HEK293 (cell line): ENCODE results near the gene RND1.

Source experiments
- CTCF ChIP-seq: fragments of 450-650 bp; formaldehyde crosslinking; IDR thresholded peaks from 2 replicates; pipeline ENCODE4 v1.5.1; 2016; ENCODE audit warnings: missing biosample characterization, missing genetic modification characterization
- GLIS1 ChIP-seq: fragments of 450-650 bp; formaldehyde crosslinking; IDR thresholded peaks from 2 replicates; pipeline ENCODE4 v1.5.1; 2016; ENCODE audit warnings: missing biosample characterization, missing genetic modification characterization
- HOXC10 ChIP-seq: sonication (generic); formaldehyde crosslinking; IDR thresholded peaks from 2 replicates; pipeline ENCODE4 v1.8.1; 2023; ENCODE audit warnings: mild to moderate bottlenecking, missing genetic modification reagents
- KLF1 ChIP-seq: fragments of 450-650 bp; formaldehyde crosslinking; IDR thresholded peaks from 2 replicates; pipeline ENCODE4 v1.5.1; 2016; ENCODE audit warnings: missing biosample characterization, missing genetic modification characterization
- KLF10 ChIP-seq: fragments of 450-650 bp; IDR thresholded peaks from 2 replicates; pipeline ENCODE4 v1.5.1; 2018; ENCODE audit warnings: missing biosample characterization, mild to moderate bottlenecking, missing genetic modification characterization
- KLF17 ChIP-seq: fragments of 450-650 bp; formaldehyde crosslinking; IDR thresholded peaks from 2 replicates; pipeline ENCODE4 v1.5.1; 2016; ENCODE audit warnings: missing biosample characterization, missing genetic modification characterization
- KLF7 ChIP-seq: fragments of 450-650 bp; formaldehyde crosslinking; IDR thresholded peaks from 2 replicates; pipeline ENCODE4 v1.5.1; 2016; ENCODE audit warnings: missing biosample characterization, missing genetic modification characterization, borderline replicate concordance
- MYNN ChIP-seq: fragments of 450-650 bp; formaldehyde crosslinking; IDR thresholded peaks from 2 replicates; pipeline ENCODE4 v1.5.1; 2016; ENCODE audit warnings: missing biosample characterization, missing genetic modification characterization, borderline replicate concordance
- PATZ1 ChIP-seq: fragments of 450-650 bp; formaldehyde crosslinking; IDR thresholded peaks from 2 replicates; pipeline ENCODE4 v1.5.1; 2016; ENCODE audit warnings: missing biosample characterization, missing genetic modification characterization
- PBX3 ChIP-seq: sonication (generic); formaldehyde crosslinking; IDR thresholded peaks from 2 replicates; pipeline ENCODE4 v1.8.1; 2022; ENCODE audit warnings: mild to moderate bottlenecking, moderate library complexity, missing genetic modification reagents
- ZBTB7A ChIP-seq: fragments of 450-650 bp; formaldehyde crosslinking; IDR thresholded peaks from 2 replicates; pipeline ENCODE4 v1.5.1; 2016; ENCODE audit warnings: low read depth, missing biosample characterization, missing genetic modification characterization
- ZBTB8A ChIP-seq: fragments of 450-650 bp; formaldehyde crosslinking; IDR thresholded peaks from 2 replicates; pipeline ENCODE4 v1.5.1; 2016; ENCODE audit warnings: missing biosample characterization, missing genetic modification characterization
- ZEB2 ChIP-seq: fragments of 450-650 bp; formaldehyde crosslinking; IDR thresholded peaks from 2 replicates; pipeline ENCODE4 v1.5.1; 2016; ENCODE audit warnings: missing biosample characterization, missing genetic modification characterization
- ZNF10 ChIP-seq: fragments of 450-650 bp; formaldehyde crosslinking; IDR thresholded peaks from 2 replicates; pipeline ENCODE4 v1.5.1; 2017; ENCODE audit warnings: missing biosample characterization, missing genetic modification characterization
- ZNF112 ChIP-seq: fragments of 450-650 bp; formaldehyde crosslinking; IDR thresholded peaks from 2 replicates; pipeline ENCODE4 v1.5.0; 2017; ENCODE audit warnings: missing biosample characterization, missing genetic modification characterization
- ZNF221 ChIP-seq: fragments of 450-650 bp; formaldehyde crosslinking; IDR thresholded peaks from 2 replicates; pipeline ENCODE4 v1.5.1; 2017; ENCODE audit warnings: missing biosample characterization, missing genetic modification characterization, borderline replicate concordance
- ZNF26 ChIP-seq: fragments of 450-650 bp; formaldehyde crosslinking; IDR thresholded peaks from 2 replicates; pipeline ENCODE4 v1.5.1; 2016; ENCODE audit warnings: missing biosample characterization, missing genetic modification characterization
- ZNF292 ChIP-seq: fragments of 450-650 bp; formaldehyde crosslinking; IDR thresholded peaks from 2 replicates; pipeline ENCODE4 v1.5.1; 2016; ENCODE audit warnings: low read depth, missing biosample characterization, missing genetic modification characterization, borderline replicate concordance
- ZNF416 ChIP-seq: fragments of 450-650 bp; formaldehyde crosslinking; IDR thresholded peaks from 2 replicates; pipeline ENCODE4 v1.5.1; 2016; ENCODE audit warnings: missing biosample characterization, missing genetic modification characterization
- ZNF423 ChIP-seq: fragments of 450-650 bp; formaldehyde crosslinking; IDR thresholded peaks from 2 replicates; pipeline ENCODE4 v1.5.1; 2016; ENCODE audit warnings: missing biosample characterization, missing genetic modification characterization
- ZNF473 ChIP-seq: fragments of 450-650 bp; formaldehyde crosslinking; IDR thresholded peaks from 2 replicates; pipeline ENCODE4 v1.5.1; 2017; ENCODE audit warnings: missing biosample characterization, missing genetic modification characterization
- ZNF513 ChIP-seq: fragments of 450-650 bp; IDR thresholded peaks from 2 replicates; pipeline ENCODE4 v1.5.1; 2018; ENCODE audit warnings: missing biosample characterization, missing genetic modification characterization
- ZNF529 ChIP-seq: fragments of 450-650 bp; formaldehyde crosslinking; IDR thresholded peaks from 2 replicates; pipeline ENCODE4 v1.5.1; 2017; ENCODE audit warnings: missing genetic modification characterization, missing biosample characterization; ENCODE audit not compliant: insufficient replicate concordance
- ZNF548 ChIP-seq: fragments of 450-650 bp; formaldehyde crosslinking; IDR thresholded peaks from 2 replicates; pipeline ENCODE4 v1.5.1; 2016; ENCODE audit warnings: missing biosample characterization, missing genetic modification characterization
- ZNF561 ChIP-seq: fragments of 450-650 bp; IDR thresholded peaks from 2 replicates; pipeline ENCODE4 v1.5.1; 2018; ENCODE audit warnings: missing biosample characterization, missing genetic modification characterization, borderline replicate concordance
- ZNF580 ChIP-seq: fragments of 450-650 bp; formaldehyde crosslinking; IDR thresholded peaks from 2 replicates; pipeline ENCODE4 v1.5.1; 2016; ENCODE audit warnings: missing biosample characterization, missing genetic modification characterization
- ZNF626 ChIP-seq: fragments of 450-650 bp; sonication (Bioruptor Pico); formaldehyde crosslinking; IDR thresholded peaks from 2 replicates; pipeline ENCODE4 v1.5.1; 2018; ENCODE audit warnings: missing biosample characterization, missing genetic modification characterization, inconsistent platforms
- ZNF701 ChIP-seq: fragments of 450-650 bp; formaldehyde crosslinking; IDR thresholded peaks from 2 replicates; pipeline ENCODE4 v1.5.1; 2016; ENCODE audit warnings: missing biosample characterization, missing genetic modification characterization
- ZNF843 ChIP-seq: fragments of 450-650 bp; formaldehyde crosslinking; IDR thresholded peaks from 2 replicates; pipeline ENCODE4 v1.5.1; 2016; ENCODE audit warnings: missing biosample characterization, missing genetic modification characterization
- ZXDB ChIP-seq: fragments of 450-650 bp; formaldehyde crosslinking; IDR thresholded peaks from 2 replicates; pipeline ENCODE4 v1.5.1; 2016; ENCODE audit warnings: missing biosample characterization, missing genetic modification characterization

RND1 gene

GRCh38 chr12:48814262-48815125 is 51.2 kb downstream of the RND1 start (continued):
- TF ChIP-seq GLIS1 (tag by site-specific recombination) (peak; percentile 51; the same call in 1 of the 2 replicates), ZNF561 (peak; percentile 85), ZBTB7A (peak; percentile 90), MYNN (0 out of 2 replicates have a peak, but pooled peaks have one; percentile 14), ZEB2 (tag by site-specific recombination) (peak; percentile 52), ZNF580 (tag by site-specific recombination) (peak; percentile 40; the same call in 1 of the 2 replicates), ZNF10 (tag by site-specific recombination) (0 out of 2 replicates have a peak, but pooled peaks have one; percentile 30), ZNF221 (tag by site-specific recombination) (peak; percentile 86; the same call in 1 of the 2 replicates), ZNF626 (tag by site-specific recombination) (no peak), PATZ1 (tag by site-specific recombination) (peak; percentile 84), ZBTB8A (peak; percentile 95), KLF17 (tag by site-specific recombination) (peak; percentile 24; the same call in 1 of the 2 replicates), KLF1 (peak; percentile 48; the same call in 1 of the 2 replicates), CTCF (tag by site-specific recombination) (peak; percentile 99), ZNF701 (tag by site-specific recombination) (0 out of 2 replicates have a peak, but pooled peaks have one; percentile 11), ZNF529 (no peak), ZNF548 (no peak), HOXC10 (no peak), ZNF292 (no peak), ZNF26 (tag by site-specific recombination) (no peak), KLF7 (tag by site-specific recombination) (no peak), ZNF416 (tag by site-specific recombination) (no peak), ZNF473 (tag by site-specific recombination) (no peak), KLF10 (peak; percentile 71), ZNF843 (tag by site-specific recombination) (peak; percentile 34; the same call in 1 of the 2 replicates), ZNF423 (tag by site-specific recombination) (peak; percentile 92), ZNF112 (tag by site-specific recombination) (no peak), ZNF513 (peak; percentile 8; the same call in 1 of the 2 replicates), ZXDB (tag by site-specific recombination) (0 out of 2 replicates have a peak, but pooled peaks have one; percentile 9), PBX3 (CRISPR knock-in tag) (peak; percentile 40; the same call in 1 of the 2 replicates)
